Thyroid gland (tissue), 4 donors: Measurements from ENCODE around the gene CNGA3.

ENCODE experiments used
- POLR2A ChIP-seq, 2 donors: fragments of 450-650 bp; IDR thresholded peaks; one replicate each; pipeline ENCODE4 v1.6.1; 2017; ENCODE audit warnings: antibody characterized with exemption in 2 of 2, mild to moderate bottlenecking in 2 of 2, moderate library complexity in 1 of 2
- TF ChIP-seq, protein P1 (sequence below), 6 experiments: fragments of 200-600 bp in 3 of 6; fragments of 450-650 bp in 3 of 6; sonication (generic) in 3 of 6; IDR thresholded peaks; one replicate each; pipeline ENCODE4 v1.5.1; 2016 to 2019; ENCODE audit warnings: antibody characterized with exemption in 6 of 6, mild to moderate bottlenecking in 2 of 6, inconsistent platforms in 1 of 6, moderate library complexity in 1 of 6

DNA sequence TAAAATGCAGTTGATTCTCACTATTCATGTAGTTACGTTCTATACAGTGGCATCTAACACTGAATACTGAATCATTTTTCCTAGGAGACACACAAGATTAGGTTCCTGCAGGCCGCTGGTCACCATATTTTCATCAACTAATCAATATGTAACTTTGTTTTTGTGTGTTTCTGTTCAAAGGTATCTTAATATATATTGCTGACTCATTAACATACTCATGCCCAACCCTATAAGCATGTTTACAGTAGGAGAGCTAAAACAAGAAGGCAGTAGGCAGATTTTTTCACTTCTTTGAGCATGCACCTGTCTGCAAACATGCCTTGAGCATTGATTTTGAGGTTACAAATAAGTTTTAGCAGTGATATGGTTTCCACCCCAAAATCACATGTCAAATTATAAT, 30.3 kb upstream of the CNGA3 start:
- TF ChIP-seq, protein P1, sequence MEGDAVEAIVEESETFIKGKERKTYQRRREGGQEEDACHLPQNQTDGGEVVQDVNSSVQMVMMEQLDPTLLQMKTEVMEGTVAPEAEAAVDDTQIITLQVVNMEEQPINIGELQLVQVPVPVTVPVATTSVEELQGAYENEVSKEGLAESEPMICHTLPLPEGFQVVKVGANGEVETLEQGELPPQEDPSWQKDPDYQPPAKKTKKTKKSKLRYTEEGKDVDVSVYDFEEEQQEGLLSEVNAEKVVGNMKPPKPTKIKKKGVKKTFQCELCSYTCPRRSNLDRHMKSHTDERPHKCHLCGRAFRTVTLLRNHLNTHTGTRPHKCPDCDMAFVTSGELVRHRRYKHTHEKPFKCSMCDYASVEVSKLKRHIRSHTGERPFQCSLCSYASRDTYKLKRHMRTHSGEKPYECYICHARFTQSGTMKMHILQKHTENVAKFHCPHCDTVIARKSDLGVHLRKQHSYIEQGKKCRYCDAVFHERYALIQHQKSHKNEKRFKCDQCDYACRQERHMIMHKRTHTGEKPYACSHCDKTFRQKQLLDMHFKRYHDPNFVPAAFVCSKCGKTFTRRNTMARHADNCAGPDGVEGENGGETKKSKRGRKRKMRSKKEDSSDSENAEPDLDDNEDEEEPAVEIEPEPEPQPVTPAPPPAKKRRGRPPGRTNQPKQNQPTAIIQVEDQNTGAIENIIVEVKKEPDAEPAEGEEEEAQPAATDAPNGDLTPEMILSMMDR (IDR thresholded peaks at IDR 0.05), result no peak
- no peak for TF ChIP-seq POLR2A (IDR thresholded peaks at IDR 0.05)
